Measurements from ENCODE around the gene PLAAT1.

DNA sequence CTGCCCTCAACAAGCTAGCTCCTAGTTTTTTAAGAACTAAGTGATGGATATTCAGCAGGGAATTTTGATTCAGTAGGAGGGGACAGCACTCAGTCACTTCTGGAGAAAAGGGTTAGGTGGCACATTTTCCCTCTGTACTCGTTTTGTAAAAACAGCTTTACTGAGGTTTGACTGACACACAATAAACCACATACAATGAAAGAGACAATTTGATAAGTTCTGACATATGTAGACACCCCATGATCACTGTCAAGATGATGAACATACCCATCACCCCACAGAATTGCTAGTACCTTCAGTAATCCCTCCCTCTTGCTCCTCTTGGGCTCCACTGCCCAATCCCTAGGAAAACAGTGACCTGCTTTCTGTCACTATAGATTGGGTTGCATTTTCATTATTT, 29.0 kb upstream of the PLAAT1 start:
- TF ChIP-seq, protein P1, sequence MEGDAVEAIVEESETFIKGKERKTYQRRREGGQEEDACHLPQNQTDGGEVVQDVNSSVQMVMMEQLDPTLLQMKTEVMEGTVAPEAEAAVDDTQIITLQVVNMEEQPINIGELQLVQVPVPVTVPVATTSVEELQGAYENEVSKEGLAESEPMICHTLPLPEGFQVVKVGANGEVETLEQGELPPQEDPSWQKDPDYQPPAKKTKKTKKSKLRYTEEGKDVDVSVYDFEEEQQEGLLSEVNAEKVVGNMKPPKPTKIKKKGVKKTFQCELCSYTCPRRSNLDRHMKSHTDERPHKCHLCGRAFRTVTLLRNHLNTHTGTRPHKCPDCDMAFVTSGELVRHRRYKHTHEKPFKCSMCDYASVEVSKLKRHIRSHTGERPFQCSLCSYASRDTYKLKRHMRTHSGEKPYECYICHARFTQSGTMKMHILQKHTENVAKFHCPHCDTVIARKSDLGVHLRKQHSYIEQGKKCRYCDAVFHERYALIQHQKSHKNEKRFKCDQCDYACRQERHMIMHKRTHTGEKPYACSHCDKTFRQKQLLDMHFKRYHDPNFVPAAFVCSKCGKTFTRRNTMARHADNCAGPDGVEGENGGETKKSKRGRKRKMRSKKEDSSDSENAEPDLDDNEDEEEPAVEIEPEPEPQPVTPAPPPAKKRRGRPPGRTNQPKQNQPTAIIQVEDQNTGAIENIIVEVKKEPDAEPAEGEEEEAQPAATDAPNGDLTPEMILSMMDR (IDR thresholded peaks at IDR 0.05 in 2 of 3, conservative IDR thresholded peaks at IDR 0.05 in 1 of 3; ENCODE audit: borderline replicate concordance in 1 of 3, insufficient read depth in 1 of 3, low read depth in 2 of 3, low read length in 2 of 3), result no peak
- TF ChIP-seq CEBPB (IDR thresholded peaks at IDR 0.05; ENCODE audit: low read depth) (no peak), ZFX (IDR thresholded peaks at IDR 0.05) (no peak), POLR2A (IDR thresholded peaks at IDR 0.05; ENCODE audit: borderline replicate concordance, extremely low read depth, insufficient read depth, insufficient read length) (no peak), POLR2AphosphoS5 (IDR thresholded peaks at IDR 0.05; ENCODE audit: low read depth, low read length) (no peak), YY1 (IDR thresholded peaks at IDR 0.05; ENCODE audit: extremely low read depth, insufficient replicate concordance, low read depth, low read length) (no peak), EZH2phosphoT487 (IDR thresholded peaks at IDR 0.05; ENCODE audit: borderline replicate concordance) (no peak), ELF1 (IDR thresholded peaks at IDR 0.05; ENCODE audit: borderline replicate concordance, low read depth) (no peak)
- TF ChIP-seq, protein P2, sequence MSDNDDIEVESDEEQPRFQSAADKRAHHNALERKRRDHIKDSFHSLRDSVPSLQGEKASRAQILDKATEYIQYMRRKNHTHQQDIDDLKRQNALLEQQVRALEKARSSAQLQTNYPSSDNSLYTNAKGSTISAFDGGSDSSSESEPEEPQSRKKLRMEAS (IDR thresholded peaks at IDR 0.05), result no peak
- TF ChIP-seq, protein P3, sequence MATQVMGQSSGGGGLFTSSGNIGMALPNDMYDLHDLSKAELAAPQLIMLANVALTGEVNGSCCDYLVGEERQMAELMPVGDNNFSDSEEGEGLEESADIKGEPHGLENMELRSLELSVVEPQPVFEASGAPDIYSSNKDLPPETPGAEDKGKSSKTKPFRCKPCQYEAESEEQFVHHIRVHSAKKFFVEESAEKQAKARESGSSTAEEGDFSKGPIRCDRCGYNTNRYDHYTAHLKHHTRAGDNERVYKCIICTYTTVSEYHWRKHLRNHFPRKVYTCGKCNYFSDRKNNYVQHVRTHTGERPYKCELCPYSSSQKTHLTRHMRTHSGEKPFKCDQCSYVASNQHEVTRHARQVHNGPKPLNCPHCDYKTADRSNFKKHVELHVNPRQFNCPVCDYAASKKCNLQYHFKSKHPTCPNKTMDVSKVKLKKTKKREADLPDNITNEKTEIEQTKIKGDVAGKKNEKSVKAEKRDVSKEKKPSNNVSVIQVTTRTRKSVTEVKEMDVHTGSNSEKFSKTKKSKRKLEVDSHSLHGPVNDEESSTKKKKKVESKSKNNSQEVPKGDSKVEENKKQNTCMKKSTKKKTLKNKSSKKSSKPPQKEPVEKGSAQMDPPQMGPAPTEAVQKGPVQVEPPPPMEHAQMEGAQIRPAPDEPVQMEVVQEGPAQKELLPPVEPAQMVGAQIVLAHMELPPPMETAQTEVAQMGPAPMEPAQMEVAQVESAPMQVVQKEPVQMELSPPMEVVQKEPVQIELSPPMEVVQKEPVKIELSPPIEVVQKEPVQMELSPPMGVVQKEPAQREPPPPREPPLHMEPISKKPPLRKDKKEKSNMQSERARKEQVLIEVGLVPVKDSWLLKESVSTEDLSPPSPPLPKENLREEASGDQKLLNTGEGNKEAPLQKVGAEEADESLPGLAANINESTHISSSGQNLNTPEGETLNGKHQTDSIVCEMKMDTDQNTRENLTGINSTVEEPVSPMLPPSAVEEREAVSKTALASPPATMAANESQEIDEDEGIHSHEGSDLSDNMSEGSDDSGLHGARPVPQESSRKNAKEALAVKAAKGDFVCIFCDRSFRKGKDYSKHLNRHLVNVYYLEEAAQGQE (IDR thresholded peaks at IDR 0.05; ENCODE audit: low read depth), result no peak
- TF ChIP-seq, protein P4, sequence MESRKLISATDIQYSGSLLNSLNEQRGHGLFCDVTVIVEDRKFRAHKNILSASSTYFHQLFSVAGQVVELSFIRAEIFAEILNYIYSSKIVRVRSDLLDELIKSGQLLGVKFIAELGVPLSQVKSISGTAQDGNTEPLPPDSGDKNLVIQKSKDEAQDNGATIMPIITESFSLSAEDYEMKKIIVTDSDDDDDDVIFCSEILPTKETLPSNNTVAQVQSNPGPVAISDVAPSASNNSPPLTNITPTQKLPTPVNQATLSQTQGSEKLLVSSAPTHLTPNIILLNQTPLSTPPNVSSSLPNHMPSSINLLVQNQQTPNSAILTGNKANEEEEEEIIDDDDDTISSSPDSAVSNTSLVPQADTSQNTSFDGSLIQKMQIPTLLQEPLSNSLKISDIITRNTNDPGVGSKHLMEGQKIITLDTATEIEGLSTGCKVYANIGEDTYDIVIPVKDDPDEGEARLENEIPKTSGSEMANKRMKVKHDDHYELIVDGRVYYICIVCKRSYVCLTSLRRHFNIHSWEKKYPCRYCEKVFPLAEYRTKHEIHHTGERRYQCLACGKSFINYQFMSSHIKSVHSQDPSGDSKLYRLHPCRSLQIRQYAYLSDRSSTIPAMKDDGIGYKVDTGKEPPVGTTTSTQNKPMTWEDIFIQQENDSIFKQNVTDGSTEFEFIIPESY (IDR thresholded peaks at IDR 0.05; ENCODE audit: extremely low read depth, insufficient replicate concordance, low read length), result no peak
